HL-60 (cell line): ENCODE measurements around the gene KLHL40.

Source experiments
- DNase-seq, 2 experiments: peaks; one replicate each; pipeline ENCODE4 v3.0.0-alpha.2; 2010 to 2020; ENCODE audit warnings: low read depth in 1 of 2, low spot score in 1 of 2
- H3K27ac ChIP-seq: fragments of 250-450 bp; sonication (Bioruptor Pico); replicated peaks from 2 replicates; pipeline ENCODE4 v1.5.1; 2020; ENCODE audit warnings: mild to moderate bottlenecking, moderate library complexity
- H3K27me3 ChIP-seq: fragments of 250-450 bp; sonication (Bioruptor Pico); 2 replicates; pipeline ENCODE4 v1.5.1; 2021; ENCODE audit warnings: mild to moderate bottlenecking, moderate library complexity; ENCODE audit not compliant: insufficient read depth, poor library complexity, severe bottlenecking
- H3K4me3 ChIP-seq: replicated peaks from 2 replicates; pipeline ENCODE4 v1.5.1; 2011; ENCODE audit warnings: mild to moderate bottlenecking, control low read depth, low read length; ENCODE audit not compliant: insufficient read depth
- CTCF ChIP-seq: IDR thresholded peaks from one replicate; pipeline ENCODE4 v1.5.1; 2011; ENCODE audit warnings: low read length, control low read depth, inconsistent platforms; ENCODE audit not compliant: insufficient read depth
- GABPA ChIP-seq: IDR thresholded peaks from 2 replicates; pipeline ENCODE4 v1.6.1; 2012; ENCODE audit warnings: low read depth
- POLR2AphosphoS5 ChIP-seq: IDR thresholded peaks from 2 replicates; pipeline ENCODE4 v1.6.1; 2012; ENCODE audit warnings: low read depth
- REST ChIP-seq: IDR thresholded peaks from 2 replicates; pipeline ENCODE4 v1.6.1; 2012; ENCODE audit warnings: low read depth; ENCODE audit not compliant: insufficient replicate concordance
- SPI1 ChIP-seq: IDR thresholded peaks from 2 replicates; pipeline ENCODE4 v1.6.1; 2012; ENCODE audit warnings: low read depth, mild to moderate bottlenecking, borderline replicate concordance

Gene KLHL40

GRCh38 chr3:42699511-42699971 is 14.2 kb downstream of the KLHL40 start:
- no peak for DNase-seq
- Histone ChIP-seq H3K4me3 (no peak overlapping the region), H3K27ac (no peak overlapping the region), H3K27me3 (no peaks in the 10 kb centered on the region)
- no peak for TF ChIP-seq CTCF

- Histone ChIP-seq H3K4me3 (no peak overlapping the region), H3K27ac (no peak overlapping the region), H3K27me3 (no peaks in the 10 kb centered on the region)
- TF ChIP-seq CTCF (no peak), SPI1 (no peak), GABPA (no peak), REST (no peak), POLR2AphosphoS5 (no peak)
- no peak for DNase-seq
Observed at GRCh38 chr3:42700366-42701288, 15.3 kb downstream of the KLHL40 start.

- H3K27ac ChIP-seq, result no peak overlapping the region
- peak; percentile 99 for TF ChIP-seq REST
- no peak for TF ChIP-seq CTCF
- TF ChIP-seq SPI1, result no peak
- DNase-seq, result peak; percentile 28 to 40
- H3K27me3 ChIP-seq, result no peaks in the 10 kb centered on the region
- no peak overlapping the region for H3K4me3 ChIP-seq
Observed at GRCh38 chr3:42701371-42702065, 16.2 kb downstream of the KLHL40 start.
